ENCODE measurements around the gene SEBOX.

DNA sequence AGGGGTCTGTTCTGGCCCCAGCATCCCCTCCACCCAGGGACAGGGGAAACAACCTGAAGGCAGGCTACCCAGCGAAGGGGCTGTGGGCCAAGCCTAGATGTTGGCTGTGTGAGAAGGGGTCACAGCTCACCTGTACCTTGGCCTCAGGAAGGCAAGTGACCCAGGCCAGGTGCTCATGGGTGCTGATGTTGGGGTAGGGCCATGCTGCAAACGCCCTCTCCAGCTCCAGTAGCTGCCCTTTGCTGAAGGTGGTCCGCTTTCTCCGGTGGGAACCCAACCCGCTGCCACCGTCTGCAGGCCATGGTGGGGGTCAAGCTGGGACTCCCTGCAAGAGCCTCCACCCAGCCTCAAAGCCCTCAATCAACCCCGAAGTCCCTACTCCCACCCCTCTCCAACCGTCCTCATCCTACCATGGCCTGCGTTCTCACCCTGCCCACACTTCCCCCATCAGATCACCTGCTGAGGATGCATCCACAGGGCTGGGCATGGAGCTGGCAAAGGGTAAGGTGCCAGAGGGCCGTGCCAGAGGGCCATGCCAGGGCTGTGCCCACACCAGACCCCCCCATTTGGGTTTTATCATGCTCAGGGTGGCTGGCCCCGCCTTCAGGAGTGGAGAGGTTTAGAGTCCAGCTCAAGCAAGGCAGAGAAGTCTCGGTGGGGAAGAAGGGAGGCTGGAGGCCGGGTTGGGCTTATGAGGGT is at the start of gene SEBOX:
- TF ChIP-seq, protein P1, sequence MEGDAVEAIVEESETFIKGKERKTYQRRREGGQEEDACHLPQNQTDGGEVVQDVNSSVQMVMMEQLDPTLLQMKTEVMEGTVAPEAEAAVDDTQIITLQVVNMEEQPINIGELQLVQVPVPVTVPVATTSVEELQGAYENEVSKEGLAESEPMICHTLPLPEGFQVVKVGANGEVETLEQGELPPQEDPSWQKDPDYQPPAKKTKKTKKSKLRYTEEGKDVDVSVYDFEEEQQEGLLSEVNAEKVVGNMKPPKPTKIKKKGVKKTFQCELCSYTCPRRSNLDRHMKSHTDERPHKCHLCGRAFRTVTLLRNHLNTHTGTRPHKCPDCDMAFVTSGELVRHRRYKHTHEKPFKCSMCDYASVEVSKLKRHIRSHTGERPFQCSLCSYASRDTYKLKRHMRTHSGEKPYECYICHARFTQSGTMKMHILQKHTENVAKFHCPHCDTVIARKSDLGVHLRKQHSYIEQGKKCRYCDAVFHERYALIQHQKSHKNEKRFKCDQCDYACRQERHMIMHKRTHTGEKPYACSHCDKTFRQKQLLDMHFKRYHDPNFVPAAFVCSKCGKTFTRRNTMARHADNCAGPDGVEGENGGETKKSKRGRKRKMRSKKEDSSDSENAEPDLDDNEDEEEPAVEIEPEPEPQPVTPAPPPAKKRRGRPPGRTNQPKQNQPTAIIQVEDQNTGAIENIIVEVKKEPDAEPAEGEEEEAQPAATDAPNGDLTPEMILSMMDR (IDR thresholded peaks at IDR 0.05; ENCODE audit: low read depth, low read length, poor library complexity, severe bottlenecking): no peak
- no peak for TF ChIP-seq EZH2phosphoT487 (IDR thresholded peaks at IDR 0.05; ENCODE audit: borderline replicate concordance, low read length)

All from DOHH2 (cell line).